NT2/D1 (cell line): ENCODE results near the gene CACNA2D4.

Experiments
- SUZ12 ChIP-seq: IDR thresholded peaks from 2 replicates; pipeline ENCODE4 v1.6.1; 2011; ENCODE audit not compliant: insufficient read length, insufficient read depth; ENCODE audit errors: extremely low read depth
- YY1 ChIP-seq: IDR thresholded peaks from 2 replicates; pipeline ENCODE4 v1.6.1; 2011; ENCODE audit not compliant: insufficient read length, insufficient read depth

- TF ChIP-seq YY1 (no peak), SUZ12 (no peak)
Observed at GRCh38 chr12:1821805-1822204, 96.6 kb downstream of the CACNA2D4 start.
